Activated CD4-positive, alpha-beta memory T cell treated with anti-CD3 and anti-CD28 coated beads, Interleukin-2, amount 10 ng/mL, durations not matched to agents 7 days and 5 days (primary cell): ENCODE data around the gene URI1. TPM values are rescaled to one million over a fixed set of nuclear protein-coding genes. Genes with fewer than 3 reads are reported as not detected.
"Not testable (repeated sequence)": the region's sequence is repeated elsewhere in the genome, so short reads cannot be mapped to it uniquely, and the experiment has no call there.

Experiments used
- CTCF ChIA-PET: fragments of 350-600 bp; sonication (Branson Sonifier 250); formaldehyde crosslinking; loops from one replicate; lab custom pipeline; 2021; ENCODE audit warnings: antibody characterized with exemption, inconsistent platforms; lab: Charles Lee
- POLR2A ChIA-PET: fragments of 350-600 bp; sonication (Branson Sonifier 250); formaldehyde crosslinking; loops from one replicate; lab custom pipeline; 2021; ENCODE audit warnings: antibody characterized with exemption; lab: Charles Lee
- DNase-seq: peaks from one replicate; pipeline ENCODE4 v3.0.0-alpha.2; 2020
- H3K27ac Mint-ChIP-seq: one replicate; pipeline ENCODE4 v1.8.0; 2021; ENCODE audit warnings: mild to moderate bottlenecking, mixed read lengths
- H3K27me3 Mint-ChIP-seq: one replicate; pipeline ENCODE4 v1.8.0; 2021; ENCODE audit warnings: mixed read lengths
- H3K36me3 Mint-ChIP-seq: one replicate; pipeline ENCODE4 v1.8.0; 2021; ENCODE audit warnings: low read depth, mixed read lengths
- H3K4me1 Mint-ChIP-seq: one replicate; pipeline ENCODE4 v1.8.0; 2021; ENCODE audit warnings: mixed read lengths
- H3K4me3 Mint-ChIP-seq: one replicate; pipeline ENCODE4 v1.8.0; 2021; ENCODE audit warnings: mild to moderate bottlenecking, mixed read lengths
- H3K9me3 Mint-ChIP-seq: one replicate; pipeline ENCODE4 v1.8.0; 2021; ENCODE audit warnings: mixed read lengths
- total RNA-seq, 2 experiments: library from RNA; stranded (reverse); gene quantifications; one replicate each; pipeline ENCODE4 v1.2.3, GENCODE V29; 2021

The URI1 gene
- total RNA-seq, 2 experiments from 2014 or later = 55.5 to 59.0 TPM

DNA sequence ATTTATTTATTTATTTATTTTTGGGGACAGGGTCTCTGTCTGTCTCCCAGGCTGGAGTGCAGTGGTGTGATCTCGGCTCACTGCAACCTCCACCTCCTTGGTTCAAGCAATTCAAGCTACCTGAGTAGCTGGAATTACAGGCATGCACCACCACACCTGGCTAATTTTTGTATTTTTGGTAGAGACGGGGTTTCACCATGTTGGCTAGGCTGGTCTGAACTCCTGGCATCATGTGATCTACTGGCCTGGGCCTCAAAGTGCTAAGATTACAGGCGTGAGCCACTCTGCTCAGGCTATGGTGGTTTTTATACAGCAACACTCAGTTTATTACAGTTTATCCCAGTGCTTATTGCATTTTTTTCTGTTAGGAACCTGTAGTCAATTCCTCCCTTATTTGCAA is 24.1 kb downstream of the URI1 start:
- not testable (repeated sequence) for DNase-seq, H3K4me3 Mint-ChIP-seq, H3K27ac Mint-ChIP-seq, H3K27me3 Mint-ChIP-seq, H3K9me3 Mint-ChIP-seq, H3K36me3 Mint-ChIP-seq
- ChIA-PET POLR2A (interaction anchor here (1.8 kb wide), 1 partner anchor 24 kb away, joined by 7 read pairs; the partner anchor contains the start of gene URI1), CTCF (interaction anchor here (2.1 kb wide), 1 partner anchor 23 kb away, joined by 12 read pairs; the partner anchor contains the start of gene URI1)
- peaks cover 29% of the 10 kb centered on the region for H3K4me1 Mint-ChIP-seq

DNA sequence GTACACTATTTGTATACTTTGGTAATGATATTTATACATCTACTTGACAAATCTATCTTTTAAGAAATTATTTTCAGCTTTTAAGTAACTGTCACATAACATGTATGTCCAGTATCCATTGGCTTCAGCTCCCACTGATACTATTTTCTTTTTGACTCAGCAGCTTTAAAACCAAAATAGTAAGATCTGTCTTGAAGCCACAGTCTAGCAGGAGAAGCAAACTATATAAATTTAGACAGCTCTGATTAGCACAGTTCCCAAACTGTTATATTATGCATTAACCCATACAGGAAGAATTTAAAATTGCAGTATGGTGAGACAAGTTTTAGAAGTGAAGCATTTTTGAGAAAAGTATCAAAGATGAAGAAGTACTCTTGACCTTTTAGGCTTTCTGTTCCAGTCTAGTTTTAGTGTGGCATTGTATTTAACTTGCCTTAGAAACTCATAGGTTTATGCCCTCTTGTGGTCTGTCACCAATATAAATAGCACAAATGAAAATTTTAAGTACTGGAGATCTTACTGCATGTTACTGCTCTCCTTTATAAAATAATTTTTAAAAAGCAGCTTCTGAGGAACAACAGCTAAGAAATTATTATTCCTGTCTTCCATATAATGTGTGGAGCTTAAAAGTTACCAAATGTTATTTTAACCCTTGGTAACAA is 24.7 kb downstream of the URI1 start:
- H3K4me1 Mint-ChIP-seq = peaks cover 28% of the 10 kb centered on the region
- H3K27ac Mint-ChIP-seq = no peak overlapping the region
- POLR2A ChIA-PET = interaction anchor here (1.8 kb wide), 1 partner anchor 25 kb away, joined by 7 read pairs; the partner anchor contains the start of gene URI1

DNA sequence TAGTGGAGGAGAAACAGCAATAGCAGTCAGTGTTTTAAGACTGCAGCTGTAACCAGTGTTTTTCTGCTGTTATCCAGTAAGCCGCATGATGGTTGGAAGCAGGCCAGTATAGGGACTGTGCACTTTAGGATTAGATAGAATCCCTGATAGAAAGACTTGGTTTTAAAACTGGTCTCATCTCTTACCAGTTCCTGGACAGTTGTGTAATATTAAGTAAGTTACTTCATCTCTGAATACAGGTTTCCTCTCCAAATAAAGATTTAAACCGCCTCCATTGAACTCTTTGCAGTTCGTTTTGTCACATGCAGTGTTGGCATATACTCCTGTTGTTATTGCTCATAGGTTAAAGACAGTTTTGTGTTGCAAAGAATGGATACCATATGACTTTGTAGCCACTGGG is 25.6 kb downstream of the URI1 start:
- Mint-ChIP-seq H3K9me3 (no peaks in the 10 kb centered on the region), H3K27ac (no peak overlapping the region), H3K27me3 (no peaks in the 10 kb centered on the region), H3K4me1 (peaks cover 24% of the 10 kb centered on the region), H3K4me3 (no peak overlapping the region), H3K36me3 (peaks cover 2% of the 10 kb centered on the region)
- POLR2A ChIA-PET = interaction anchor here (1.8 kb wide), 1 partner anchor 26 kb away, joined by 7 read pairs; the partner anchor contains the start of gene URI1
- CTCF ChIA-PET = interaction anchor here (1.1 to 2.1 kb wide), 2 partner anchors 23 to 25 kb away, joined by 3 to 12 read pairs; partner anchors contain the start of gene URI1
- no peak for DNase-seq

More for the DNA sequence above, 24.7 kb downstream of the URI1 start:
- peaks cover 5% of the 10 kb centered on the region for H3K36me3 Mint-ChIP-seq
- CTCF ChIA-PET = interaction anchor here (1.1 to 2.1 kb wide), 2 partner anchors 22 to 24 kb away, joined by 3 to 12 read pairs; partner anchors contain the start of gene URI1
- no peaks in the 10 kb centered on the region for H3K27me3 Mint-ChIP-seq
- H3K4me3 Mint-ChIP-seq = no peak overlapping the region
- no peaks in the 10 kb centered on the region for H3K9me3 Mint-ChIP-seq
- DNase-seq = no peak

DNA sequence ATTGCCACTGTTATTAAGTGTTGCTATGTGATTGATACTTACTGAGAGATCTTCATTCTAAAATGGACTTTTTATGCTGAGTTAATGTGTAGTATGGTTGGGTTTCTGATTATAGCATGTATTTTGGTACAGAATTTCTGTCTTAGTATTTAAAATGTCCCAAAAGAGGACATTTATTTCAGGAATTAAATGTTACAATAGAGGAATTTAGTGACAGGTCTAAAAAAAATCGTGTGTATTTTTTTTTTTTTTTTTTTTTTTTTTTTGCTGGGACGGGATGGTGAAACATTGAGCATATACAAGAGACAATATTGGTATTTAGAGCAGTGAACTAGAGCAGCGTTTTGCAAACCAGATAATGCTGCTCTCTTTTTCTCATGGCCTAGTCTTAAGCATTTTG is 27.9 kb downstream of the URI1 start:
- no peaks in the 10 kb centered on the region for H3K27me3 Mint-ChIP-seq
- H3K9me3 Mint-ChIP-seq = no peaks in the 10 kb centered on the region
- no peaks in the 10 kb centered on the region for H3K36me3 Mint-ChIP-seq
- H3K4me1 Mint-ChIP-seq = peaks cover 14% of the 10 kb centered on the region
- no peak overlapping the region for H3K4me3 Mint-ChIP-seq
- POLR2A ChIA-PET = no interaction called here
- CTCF ChIA-PET = no interaction called here
- no peak overlapping the region for H3K27ac Mint-ChIP-seq
- no peak for DNase-seq

DNA sequence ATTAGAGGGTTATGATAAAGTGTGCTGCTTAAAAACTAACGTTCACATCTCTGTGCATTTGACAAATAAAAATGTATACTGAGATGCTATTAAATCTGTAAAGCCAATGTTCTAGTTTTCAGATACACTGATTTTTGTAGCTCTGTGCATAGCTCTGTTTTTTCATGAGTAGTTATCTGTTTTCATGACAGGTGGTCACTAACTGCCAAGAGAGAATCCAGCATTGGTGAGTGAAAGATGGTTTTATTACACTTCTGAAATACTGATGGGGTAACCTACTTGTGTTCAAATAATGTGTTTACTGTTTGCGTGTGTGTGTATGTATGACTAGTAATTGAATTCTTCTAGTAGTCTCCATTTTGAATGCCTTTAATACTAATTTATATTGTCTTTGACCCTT is 29.0 kb downstream of the URI1 start:
- H3K4me1 Mint-ChIP-seq = peaks cover 5% of the 10 kb centered on the region
- H3K9me3 Mint-ChIP-seq = no peaks in the 10 kb centered on the region
- POLR2A ChIA-PET = no interaction called here

DNA sequence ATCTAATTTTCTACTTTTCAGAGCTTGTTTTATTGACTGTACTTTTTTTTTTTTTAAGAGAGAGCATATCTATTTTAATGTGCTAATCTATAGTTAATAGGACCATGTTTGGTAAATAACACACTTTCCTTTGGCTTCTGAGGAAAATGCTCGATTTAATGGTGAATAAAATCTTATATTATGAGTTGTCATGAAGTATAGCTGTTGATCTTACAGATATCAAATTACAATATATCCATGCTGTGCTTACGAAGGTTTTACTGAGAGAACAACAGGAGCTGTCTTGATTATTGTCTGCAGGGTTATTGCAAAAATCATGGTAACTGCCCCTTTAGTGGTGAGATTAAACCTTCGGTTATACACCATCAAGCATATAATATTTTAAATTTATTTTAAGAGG is 29.6 kb downstream of the URI1 start:
- Mint-ChIP-seq H3K9me3 (no peaks in the 10 kb centered on the region), H3K27me3 (no peaks in the 10 kb centered on the region), H3K36me3 (no peaks in the 10 kb centered on the region), H3K27ac (no peak overlapping the region), H3K4me3 (no peak overlapping the region), H3K4me1 (peaks cover 7% of the 10 kb centered on the region)
- ChIA-PET POLR2A (no interaction called here), CTCF (interaction anchor here (1.5 kb wide), 1 partner anchor 31 kb away, joined by 5 read pairs; no protein-coding TSS in a partner anchor)
- DNase-seq = no peak

More for the DNA sequence above, 29.0 kb downstream of the URI1 start:
- DNase-seq = no peak
- H3K27ac Mint-ChIP-seq = no peak overlapping the region
- no peaks in the 10 kb centered on the region for H3K27me3 Mint-ChIP-seq
- H3K4me3 Mint-ChIP-seq = no peak overlapping the region
- H3K36me3 Mint-ChIP-seq = no peaks in the 10 kb centered on the region
- CTCF ChIA-PET = interaction anchor here (0.6 to 1.5 kb wide), 2 partner anchors 32 to 66 kb away, joined by 3 to 5 read pairs; no protein-coding TSS in a partner anchor

DNA sequence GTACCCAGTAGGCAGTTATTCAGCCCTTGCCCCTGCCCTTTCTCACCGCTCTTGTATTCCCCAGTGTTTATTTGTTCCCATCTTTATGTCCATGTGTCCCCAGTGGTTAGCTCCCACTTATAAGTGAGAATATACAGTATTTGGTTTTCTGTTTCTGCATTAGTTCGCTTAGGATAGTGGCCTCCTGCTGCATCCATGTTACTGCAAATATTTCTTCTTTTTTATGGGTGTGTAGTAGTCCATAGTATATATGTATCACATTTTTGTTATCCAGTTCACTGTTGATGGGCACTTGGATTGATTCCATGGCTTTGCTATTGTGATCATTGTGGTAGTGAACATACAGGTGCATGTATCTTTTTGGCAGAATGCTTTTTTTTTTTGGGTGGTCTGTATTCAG is 32.7 kb downstream of the URI1 start:
- Mint-ChIP-seq H3K4me1 (peaks cover 14% of the 10 kb centered on the region), H3K9me3 (no peaks in the 10 kb centered on the region), H3K27me3 (no peaks in the 10 kb centered on the region), H3K36me3 (no peaks in the 10 kb centered on the region), H3K27ac (no peak overlapping the region), H3K4me3 (no peak overlapping the region)
- ChIA-PET POLR2A (no interaction called here), CTCF (interaction anchor here (1.5 kb wide), 1 partner anchor 124 kb away, joined by 3 read pairs; no protein-coding TSS in a partner anchor)
- no peak for DNase-seq

DNA sequence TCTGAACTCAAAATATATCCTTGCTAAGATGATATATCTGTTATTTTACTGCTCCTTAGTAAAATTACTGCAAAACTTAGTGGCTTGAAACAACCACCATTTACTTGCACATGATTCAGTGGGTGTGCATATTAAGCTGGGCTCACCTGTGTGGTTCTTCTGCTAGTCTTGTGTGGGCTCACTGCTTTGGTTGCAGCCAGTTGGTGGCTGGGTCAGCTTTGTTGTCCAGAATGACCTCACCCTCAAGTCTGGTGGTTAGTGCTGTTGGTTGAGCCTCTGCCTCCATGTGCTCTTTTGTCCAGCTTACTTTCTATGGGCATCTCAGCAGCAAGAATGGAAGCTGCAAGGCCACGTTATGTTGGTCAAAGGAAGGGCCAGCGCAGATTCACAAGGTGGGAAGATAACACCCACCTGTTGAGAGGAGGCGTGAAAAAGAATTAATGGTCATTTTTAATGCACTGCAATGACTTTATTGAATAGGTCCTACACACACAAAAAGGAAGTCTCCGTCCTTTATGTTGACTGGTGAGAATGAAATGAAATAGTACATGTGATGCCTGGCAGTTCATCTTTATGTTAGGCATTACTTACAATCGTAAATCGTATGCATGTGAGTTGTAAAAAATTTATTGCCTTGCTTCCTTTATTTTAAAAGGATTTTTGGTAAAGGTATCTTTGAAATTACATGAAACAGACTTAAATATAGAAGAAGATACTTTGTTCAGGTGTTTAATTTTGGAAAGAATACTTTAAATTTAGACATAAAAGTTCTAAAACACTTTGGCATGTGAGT is 34.3 kb downstream of the URI1 start:
- H3K36me3 Mint-ChIP-seq = peaks cover 2% of the 10 kb centered on the region

DNA sequence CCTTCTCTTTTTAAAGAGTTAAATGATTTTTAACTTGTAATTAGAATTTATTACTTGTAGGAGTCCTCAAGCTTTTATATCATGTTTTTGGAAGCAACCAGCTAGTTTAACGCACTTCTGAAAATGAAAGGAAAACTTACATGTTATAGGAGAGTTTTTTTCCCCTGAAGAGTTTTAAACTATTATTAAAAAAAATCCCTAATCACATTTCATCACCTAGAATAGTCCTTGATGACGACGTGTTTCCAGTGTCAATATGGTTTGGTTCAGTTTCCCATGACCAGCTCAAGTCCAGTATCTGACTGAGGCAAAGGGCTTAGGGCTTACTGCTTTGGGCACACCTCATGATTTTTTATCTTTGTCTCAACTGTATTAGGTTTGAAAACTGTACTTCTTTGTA is 36.0 kb downstream of the URI1 start:
- ChIA-PET CTCF (interaction anchor here (1.0 kb wide), 1 partner anchor 42 kb away, joined by 4 read pairs; no protein-coding TSS in a partner anchor), POLR2A (no interaction called here)
- no peak overlapping the region for H3K27ac Mint-ChIP-seq
- no peaks in the 10 kb centered on the region for H3K27me3 Mint-ChIP-seq
- H3K4me1 Mint-ChIP-seq = peaks cover 23% of the 10 kb centered on the region
- DNase-seq = no peak
- H3K4me3 Mint-ChIP-seq = no peak overlapping the region
- H3K36me3 Mint-ChIP-seq = peaks cover 2% of the 10 kb centered on the region
- H3K9me3 Mint-ChIP-seq = no peaks in the 10 kb centered on the region

More for the DNA sequence above, 34.3 kb downstream of the URI1 start:
- DNase-seq = no peak
- no peaks in the 10 kb centered on the region for H3K27me3 Mint-ChIP-seq
- CTCF ChIA-PET = interaction anchor here (0.6 kb wide), 1 partner anchor 12 kb away, joined by 3 read pairs; no protein-coding TSS in a partner anchor
- peaks cover 18% of the 10 kb centered on the region for H3K4me1 Mint-ChIP-seq
- no peaks in the 10 kb centered on the region for H3K9me3 Mint-ChIP-seq
- H3K4me3 Mint-ChIP-seq = no peak overlapping the region
- POLR2A ChIA-PET = no interaction called here
- H3K27ac Mint-ChIP-seq = no peak overlapping the region

DNA sequence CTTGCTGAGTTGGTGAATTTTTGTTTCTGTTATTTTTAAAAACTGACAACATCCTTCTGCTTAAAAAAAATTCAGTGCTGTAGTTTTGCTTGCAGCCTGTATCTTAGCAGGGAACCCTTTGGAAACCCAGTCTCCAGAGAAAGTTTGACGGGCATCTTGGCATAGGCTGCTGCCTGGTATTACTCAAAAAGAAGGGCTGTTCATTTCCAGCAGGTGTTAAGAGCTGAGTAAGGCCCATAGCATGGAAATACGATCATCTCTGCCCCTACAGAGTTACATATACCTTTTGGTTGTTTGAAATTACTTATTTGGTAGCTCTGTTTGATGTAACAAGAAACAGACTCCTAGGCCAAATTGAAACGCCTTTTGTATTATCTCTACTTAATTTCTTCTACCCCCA is 41.5 kb downstream of the URI1 start:
- Mint-ChIP-seq H3K27ac (no peak overlapping the region), H3K4me1 (peaks cover 9% of the 10 kb centered on the region), H3K4me3 (no peak overlapping the region), H3K27me3 (no peaks in the 10 kb centered on the region), H3K36me3 (peaks cover 27% of the 10 kb centered on the region), H3K9me3 (no peaks in the 10 kb centered on the region)
- CTCF ChIA-PET = no interaction called here
- DNase-seq = no peak
- POLR2A ChIA-PET = no interaction called here

DNA sequence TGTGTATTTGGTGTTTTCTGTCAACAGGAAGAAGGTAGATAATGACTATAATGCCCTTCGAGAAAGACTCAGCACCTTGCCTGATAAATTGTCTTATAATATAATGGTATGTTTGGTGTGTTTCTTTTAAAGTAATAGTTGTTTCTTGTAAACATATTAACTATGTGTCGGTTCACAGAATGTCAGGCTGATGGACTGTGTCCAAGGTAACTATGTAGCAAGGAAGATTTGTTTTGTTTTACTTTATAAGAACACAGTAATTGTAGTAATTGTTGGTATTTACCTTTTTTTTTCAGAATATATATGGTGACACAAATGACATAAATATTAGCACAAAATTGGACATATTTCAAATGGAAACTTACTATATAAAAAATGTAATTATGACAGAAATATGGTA is 43.2 kb downstream of the URI1 start:
- no peaks in the 10 kb centered on the region for H3K27me3 Mint-ChIP-seq
- H3K36me3 Mint-ChIP-seq = peaks cover 35% of the 10 kb centered on the region
- POLR2A ChIA-PET = no interaction called here
- no peak overlapping the region for H3K4me3 Mint-ChIP-seq
- no peak overlapping the region for H3K27ac Mint-ChIP-seq
- no peaks in the 10 kb centered on the region for H3K9me3 Mint-ChIP-seq
- DNase-seq = no peak
- peaks cover 9% of the 10 kb centered on the region for H3K4me1 Mint-ChIP-seq
- CTCF ChIA-PET = no interaction called here

DNA sequence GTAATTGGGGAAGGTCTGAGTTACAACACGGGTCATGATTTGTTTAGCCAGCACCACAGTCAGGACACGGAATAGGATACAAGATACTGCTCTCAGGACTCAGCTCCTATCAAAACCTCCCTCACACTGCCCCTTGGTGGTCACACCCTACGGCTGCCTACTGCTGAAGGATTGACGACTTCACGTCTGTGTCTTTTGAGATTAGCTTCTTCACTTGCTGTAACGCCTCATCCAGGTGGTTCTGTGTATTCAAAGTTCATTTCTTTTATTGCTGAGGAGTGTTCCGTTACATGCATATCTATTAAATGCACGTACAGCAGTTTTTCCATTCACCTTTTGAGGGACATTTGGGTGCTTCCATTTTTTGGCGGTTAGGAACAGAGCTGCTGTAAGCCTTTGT is 46.3 kb downstream of the URI1 start:
- H3K36me3 Mint-ChIP-seq = peaks cover 62% of the 10 kb centered on the region
- no peaks in the 10 kb centered on the region for H3K27me3 Mint-ChIP-seq
- no peaks in the 10 kb centered on the region for H3K4me1 Mint-ChIP-seq
- H3K27ac Mint-ChIP-seq = no peak overlapping the region
- no peak for DNase-seq
- ChIA-PET CTCF (interaction anchor here (0.7 kb wide), 1 partner anchor 12 kb away, joined by 3 read pairs; no protein-coding TSS in a partner anchor), POLR2A (interaction anchor here (1.7 kb wide), 1 partner anchor 46 kb away, joined by 5 read pairs; the partner anchor contains the start of gene URI1)
- peaks cover 5% of the 10 kb centered on the region for H3K9me3 Mint-ChIP-seq
- H3K4me3 Mint-ChIP-seq = no peak overlapping the region
